WTC11 (cell line): Measurements from ENCODE around the gene EPN3.

Experiments used
- RELA ChIP-seq: sonication (generic); formaldehyde crosslinking; IDR thresholded peaks from 2 replicates; pipeline ENCODE4 v1.8.1; 2022; ENCODE audit warnings: missing genetic modification reagents, mild to moderate bottlenecking, borderline replicate concordance
- SP1 ChIP-seq: sonication (generic); formaldehyde crosslinking; conservative IDR thresholded peaks from 2 replicates; pipeline ENCODE4 v1.8.1; 2022; ENCODE audit warnings: missing genetic modification reagents
- TF ChIP-seq, protein P1 (sequence below): fragments of 200-600 bp; IDR thresholded peaks from 2 replicates; pipeline ENCODE4 v1.8.0; 2022; ENCODE audit warnings: antibody characterized with exemption
- TF ChIP-seq, protein P2 (sequence below): sonication (generic); formaldehyde crosslinking; IDR thresholded peaks from 2 replicates; pipeline ENCODE4 v1.8.0; 2022; ENCODE audit warnings: mild to moderate bottlenecking, missing genetic modification reagents
- TF ChIP-seq, protein P3 (sequence below): sonication (generic); formaldehyde crosslinking; IDR thresholded peaks from 2 replicates; pipeline ENCODE4 v1.8.1; 2023; ENCODE audit warnings: mild to moderate bottlenecking, moderate library complexity, missing genetic modification reagents

DNA sequence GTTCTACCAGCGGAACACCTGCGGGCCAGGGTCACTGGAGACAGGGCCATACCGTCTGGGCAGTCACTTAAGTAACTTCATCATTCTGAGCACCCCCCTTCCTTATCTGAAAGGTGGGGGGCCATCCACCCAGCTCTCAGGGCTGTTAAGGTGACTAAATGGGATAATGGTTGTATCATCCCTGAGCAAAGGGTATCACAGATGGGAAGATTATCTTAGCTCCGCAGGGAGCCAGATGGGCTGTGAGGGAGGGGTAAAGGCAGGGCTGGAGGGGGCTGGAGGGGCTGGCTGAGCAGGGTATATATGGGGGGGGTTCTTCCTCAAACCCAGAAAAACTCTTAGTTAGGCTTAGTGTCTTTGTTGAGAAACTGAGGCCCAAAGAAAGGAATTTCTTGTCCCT lies 25.1 kb downstream of the EPN3 start:
- TF ChIP-seq SP1 (CRISPR knock-in tag) (no peak), RELA (CRISPR knock-in tag) (no peak)
- TF ChIP-seq, protein P1, sequence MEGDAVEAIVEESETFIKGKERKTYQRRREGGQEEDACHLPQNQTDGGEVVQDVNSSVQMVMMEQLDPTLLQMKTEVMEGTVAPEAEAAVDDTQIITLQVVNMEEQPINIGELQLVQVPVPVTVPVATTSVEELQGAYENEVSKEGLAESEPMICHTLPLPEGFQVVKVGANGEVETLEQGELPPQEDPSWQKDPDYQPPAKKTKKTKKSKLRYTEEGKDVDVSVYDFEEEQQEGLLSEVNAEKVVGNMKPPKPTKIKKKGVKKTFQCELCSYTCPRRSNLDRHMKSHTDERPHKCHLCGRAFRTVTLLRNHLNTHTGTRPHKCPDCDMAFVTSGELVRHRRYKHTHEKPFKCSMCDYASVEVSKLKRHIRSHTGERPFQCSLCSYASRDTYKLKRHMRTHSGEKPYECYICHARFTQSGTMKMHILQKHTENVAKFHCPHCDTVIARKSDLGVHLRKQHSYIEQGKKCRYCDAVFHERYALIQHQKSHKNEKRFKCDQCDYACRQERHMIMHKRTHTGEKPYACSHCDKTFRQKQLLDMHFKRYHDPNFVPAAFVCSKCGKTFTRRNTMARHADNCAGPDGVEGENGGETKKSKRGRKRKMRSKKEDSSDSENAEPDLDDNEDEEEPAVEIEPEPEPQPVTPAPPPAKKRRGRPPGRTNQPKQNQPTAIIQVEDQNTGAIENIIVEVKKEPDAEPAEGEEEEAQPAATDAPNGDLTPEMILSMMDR = no peak
- TF ChIP-seq, protein P2, sequence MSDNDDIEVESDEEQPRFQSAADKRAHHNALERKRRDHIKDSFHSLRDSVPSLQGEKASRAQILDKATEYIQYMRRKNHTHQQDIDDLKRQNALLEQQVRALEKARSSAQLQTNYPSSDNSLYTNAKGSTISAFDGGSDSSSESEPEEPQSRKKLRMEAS (CRISPR knock-in tag) = no peak
- TF ChIP-seq, protein P3, sequence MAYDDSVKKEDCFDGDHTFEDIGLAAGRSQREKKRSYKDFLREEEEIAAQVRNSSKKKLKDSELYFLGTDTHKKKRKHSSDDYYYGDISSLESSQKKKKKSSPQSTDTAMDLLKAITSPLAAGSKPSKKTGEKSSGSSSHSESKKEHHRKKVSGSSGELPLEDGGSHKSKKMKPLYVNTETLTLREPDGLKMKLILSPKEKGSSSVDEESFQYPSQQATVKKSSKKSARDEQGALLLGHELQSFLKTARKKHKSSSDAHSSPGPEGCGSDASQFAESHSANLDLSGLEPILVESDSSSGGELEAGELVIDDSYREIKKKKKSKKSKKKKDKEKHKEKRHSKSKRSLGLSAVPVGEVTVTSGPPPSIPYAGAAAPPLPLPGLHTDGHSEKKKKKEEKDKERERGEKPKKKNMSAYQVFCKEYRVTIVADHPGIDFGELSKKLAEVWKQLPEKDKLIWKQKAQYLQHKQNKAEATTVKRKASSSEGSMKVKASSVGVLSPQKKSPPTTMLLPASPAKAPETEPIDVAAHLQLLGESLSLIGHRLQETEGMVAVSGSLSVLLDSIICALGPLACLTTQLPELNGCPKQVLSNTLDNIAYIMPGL (CRISPR knock-in tag) = no peak
